H7 (cell line): ENCODE measurements around the gene MXRA8. TPM values are rescaled to one million over a fixed set of nuclear protein-coding genes. Genes with fewer than 3 reads are reported as not detected.
"Not testable (repeated sequence)": the region's sequence is repeated elsewhere in the genome, so short reads cannot be mapped to it uniquely, and the experiment has no call there.

Source experiments
- DNase-seq: peaks from one replicate; pipeline ENCODE4 v3.0.0; 2012
- H3K27me3 ChIP-seq: 2 replicates; pipeline ENCODE4 v1.6.0; 2011; ENCODE audit warnings: mild to moderate bottlenecking, low read length; ENCODE audit not compliant: control insufficient read depth, insufficient read depth
- H3K36me3 ChIP-seq: replicated peaks from 2 replicates; pipeline ENCODE4 v1.5.1; 2011; ENCODE audit warnings: low read length; ENCODE audit not compliant: control insufficient read depth, insufficient read depth
- H3K4me3 ChIP-seq: 2 replicates; pipeline ENCODE4 v1.5.1; 2011; ENCODE audit warnings: low read depth, mild to moderate bottlenecking, control low read depth, low read length, moderate library complexity; ENCODE audit not compliant: insufficient read depth
- total RNA-seq: library from RNA; depleted of rRNA; stranded (reverse); fragments of >200 nt; shearing (Covaris generic); gene quantifications from 2 replicates; pipeline ENCODE4 v1.2.3, GENCODE V29; 2014

Gene MXRA8
- total RNA-seq, 1 experiment from 2014 or later = 80.1 TPM

DNA sequence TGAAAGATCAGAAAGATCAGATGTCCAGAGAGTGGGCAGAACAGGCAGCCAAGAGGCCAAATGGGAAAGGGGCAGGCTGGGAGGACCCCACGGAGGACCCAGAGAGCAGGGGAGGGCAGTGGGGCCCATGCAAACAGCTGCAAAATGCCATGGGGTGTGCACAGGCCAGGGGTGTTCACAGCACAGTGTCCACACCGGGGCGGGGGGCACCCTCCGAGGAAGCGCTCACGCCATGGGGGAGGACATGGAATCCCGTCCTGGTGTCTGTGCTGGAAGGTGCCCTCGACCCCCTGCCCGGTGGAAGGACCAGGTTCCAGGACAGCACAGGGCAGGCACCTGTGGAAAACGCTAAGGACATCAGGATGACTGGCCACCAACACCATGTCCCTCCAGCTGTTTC, 35.4 kb downstream of the MXRA8 start:
- Histone ChIP-seq H3K4me3 (no peak overlapping the region), H3K36me3 (peaks cover 8% of the 10 kb centered on the region), H3K27me3 (no peaks in the 10 kb centered on the region)
- no peak for DNase-seq

DNA sequence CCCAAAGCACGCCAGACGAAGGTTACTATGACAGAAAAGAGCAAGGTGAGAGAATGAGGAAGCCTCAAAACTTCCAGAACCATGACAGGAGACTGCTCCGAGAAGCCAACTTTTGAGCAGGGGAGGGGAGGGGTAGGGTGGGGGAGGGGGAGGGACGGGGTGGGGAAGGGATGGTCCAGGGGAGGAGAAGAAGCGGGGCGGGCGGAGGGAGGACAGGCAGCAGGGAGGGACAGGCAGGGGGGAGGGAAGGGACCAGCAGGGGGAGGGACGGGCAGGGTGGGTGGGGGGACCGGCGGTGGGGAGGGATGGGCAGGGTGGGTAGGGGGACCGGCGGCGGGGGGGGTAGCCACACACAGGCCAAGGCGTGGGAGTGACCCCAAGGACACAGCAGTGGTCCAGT, 35.9 kb downstream of the MXRA8 start:
- no peak overlapping the region for H3K4me3 ChIP-seq
- no peaks in the 10 kb centered on the region for H3K27me3 ChIP-seq
- peak; percentile 66 for DNase-seq
- H3K36me3 ChIP-seq = peaks cover 9% of the 10 kb centered on the region

DNA sequence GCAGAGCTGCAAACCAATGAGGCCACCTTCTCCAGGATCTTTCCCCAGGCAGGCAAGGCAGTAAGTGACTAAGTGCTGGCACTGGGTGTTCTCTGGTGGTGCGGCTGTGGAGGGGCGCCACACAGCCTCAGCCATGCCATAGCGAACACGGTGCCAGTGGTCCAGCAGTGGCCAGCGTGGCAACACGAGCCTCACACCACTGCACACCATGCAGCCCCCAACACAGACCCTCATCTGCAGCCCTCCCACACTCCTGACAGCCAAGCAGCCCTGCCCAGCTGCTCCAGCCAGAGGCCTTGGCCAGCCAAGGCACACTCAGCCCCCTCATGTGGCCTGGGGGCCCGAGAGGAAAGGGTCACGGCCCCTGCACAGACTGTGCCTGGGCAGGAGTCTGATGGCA, 36.9 kb downstream of the MXRA8 start:
- H3K36me3 ChIP-seq = peaks cover 10% of the 10 kb centered on the region
- no peaks in the 10 kb centered on the region for H3K27me3 ChIP-seq
- no peak overlapping the region for H3K4me3 ChIP-seq
- no peak for DNase-seq

DNA sequence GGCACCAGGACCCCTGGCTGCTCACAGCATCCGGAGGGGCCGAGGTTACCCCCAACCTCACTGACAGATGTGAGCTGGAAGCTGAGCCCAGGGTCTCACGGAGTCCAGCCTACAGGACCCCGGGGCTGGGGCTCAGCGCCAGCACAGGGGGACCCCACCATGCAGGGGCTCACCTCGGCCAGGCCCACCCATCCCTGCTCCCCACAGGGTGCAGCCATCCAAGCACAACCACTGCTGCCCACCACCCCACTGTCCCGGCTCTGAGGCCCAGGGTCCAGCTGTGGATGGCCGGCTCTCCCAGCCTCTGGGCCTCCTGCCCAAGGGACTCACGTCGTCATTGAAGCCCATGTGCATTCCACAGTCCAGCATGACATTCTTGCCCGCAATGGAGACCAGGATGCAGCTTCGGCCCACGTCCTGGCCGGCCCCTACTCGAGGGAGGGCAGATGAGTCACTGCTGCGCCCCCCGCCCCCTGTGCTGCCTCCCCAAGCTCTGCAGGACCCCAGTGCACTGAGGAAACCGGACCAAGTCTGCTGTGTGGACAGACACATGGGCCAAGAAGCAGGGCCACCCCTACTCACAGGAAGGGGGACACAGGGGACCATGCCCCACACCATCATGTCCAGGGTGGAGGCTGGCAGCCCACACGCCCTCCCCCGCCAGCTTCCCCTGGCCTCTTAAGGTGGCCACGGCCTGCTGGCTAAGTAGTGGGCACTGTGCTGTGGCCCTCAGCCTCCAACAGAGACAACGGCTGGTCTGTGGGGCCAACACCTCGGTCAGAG, 37.5 kb downstream of the MXRA8 start:
- DNase-seq = no peak
- Histone ChIP-seq H3K36me3 (peaks cover 10% of the 10 kb centered on the region), H3K27me3 (no peaks in the 10 kb centered on the region), H3K4me3 (no peak overlapping the region)

DNA sequence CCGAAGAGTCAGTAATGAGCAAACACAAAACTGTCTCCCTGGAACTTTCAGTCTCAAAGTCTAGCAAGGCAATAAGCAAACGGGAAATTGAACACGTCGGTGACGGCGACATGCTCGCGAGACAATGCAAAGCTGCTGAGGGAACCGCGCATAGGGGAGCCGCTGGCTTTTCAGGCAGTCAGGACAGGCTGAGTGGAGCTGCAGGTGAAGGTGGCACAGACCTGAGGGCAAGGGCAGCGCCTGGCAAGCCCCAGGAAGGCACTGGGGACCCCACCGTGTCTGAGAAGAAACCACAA, 38.8 kb downstream of the MXRA8 start:
- peaks cover 11% of the 10 kb centered on the region for H3K36me3 ChIP-seq
- no peak for DNase-seq
- H3K4me3 ChIP-seq = no peak overlapping the region
- H3K27me3 ChIP-seq = no peaks in the 10 kb centered on the region

DNA sequence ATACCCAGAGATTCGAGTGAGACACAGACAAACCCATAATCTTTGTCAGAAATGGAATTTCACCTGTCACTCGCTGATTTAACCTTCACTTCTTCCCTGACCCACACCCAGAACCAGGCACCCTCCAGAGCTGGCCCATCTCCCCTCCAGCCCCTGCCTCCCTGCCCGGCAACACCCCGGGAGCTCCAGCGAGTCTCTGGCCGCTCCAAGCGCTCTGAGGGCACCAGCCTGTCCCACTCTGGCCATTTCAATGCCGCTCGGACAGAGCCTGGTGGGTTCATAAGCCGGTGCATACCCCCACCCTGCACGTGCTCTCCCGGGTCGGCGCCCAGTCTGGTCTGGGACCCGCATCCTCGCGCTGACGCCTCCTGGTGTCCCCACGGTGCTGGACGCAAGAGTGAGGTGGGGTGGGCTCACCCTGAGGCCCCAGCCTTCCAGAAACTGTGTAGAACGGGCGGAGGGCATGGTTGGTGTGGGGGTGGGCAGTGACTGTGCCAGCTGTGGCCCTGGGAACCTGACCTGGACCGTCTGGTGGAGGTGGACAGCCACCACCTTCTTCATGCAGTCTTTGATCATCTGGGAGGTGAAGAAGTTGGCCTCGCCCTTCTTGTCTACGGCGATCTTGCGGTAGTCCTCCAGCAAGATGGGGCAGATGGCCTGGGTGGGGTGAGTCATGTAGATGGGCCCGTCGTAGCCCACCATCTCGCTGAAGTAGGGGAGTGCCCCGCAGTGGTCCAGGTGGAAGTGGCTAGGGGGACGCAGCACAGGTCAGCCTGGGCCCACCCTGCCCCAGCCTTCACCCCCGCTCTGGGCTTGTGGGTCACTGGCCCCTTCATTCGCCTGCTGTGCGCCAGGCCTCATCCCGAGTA, 39.3 kb downstream of the MXRA8 start:
- DNase-seq = no peak
- H3K27me3 ChIP-seq = no peaks in the 10 kb centered on the region
- peaks cover 11% of the 10 kb centered on the region for H3K36me3 ChIP-seq
- no peak overlapping the region for H3K4me3 ChIP-seq

DNA sequence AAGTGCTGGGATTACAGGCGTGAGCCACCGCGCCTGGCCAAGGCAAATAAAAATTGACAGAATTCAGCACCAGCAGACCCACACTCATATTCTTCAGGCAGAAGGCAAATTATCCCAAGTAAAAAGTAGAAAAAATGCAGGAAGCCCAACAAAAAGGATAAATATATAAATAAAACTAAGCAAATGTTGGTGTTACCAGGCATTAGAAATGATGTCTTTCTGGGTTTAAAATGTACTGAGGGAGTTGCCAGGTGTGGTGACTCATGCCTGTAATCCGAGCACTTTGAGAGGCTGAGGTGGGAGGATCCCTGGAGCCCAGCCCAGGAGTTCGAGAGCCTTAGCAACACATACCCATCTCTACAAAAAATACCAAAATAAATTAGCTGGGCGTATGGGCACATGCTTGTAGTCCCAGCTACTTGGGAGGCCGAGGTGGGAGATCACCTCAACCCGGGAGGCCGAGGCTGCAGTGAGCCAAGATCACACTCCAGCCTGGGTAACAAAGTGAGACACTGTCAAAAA, 40.2 kb downstream of the MXRA8 start:
- Histone ChIP-seq H3K36me3 (peaks cover 16% of the 10 kb centered on the region), H3K4me3 (no peak overlapping the region), H3K27me3 (no peaks in the 10 kb centered on the region)
- DNase-seq = no peak

DNA sequence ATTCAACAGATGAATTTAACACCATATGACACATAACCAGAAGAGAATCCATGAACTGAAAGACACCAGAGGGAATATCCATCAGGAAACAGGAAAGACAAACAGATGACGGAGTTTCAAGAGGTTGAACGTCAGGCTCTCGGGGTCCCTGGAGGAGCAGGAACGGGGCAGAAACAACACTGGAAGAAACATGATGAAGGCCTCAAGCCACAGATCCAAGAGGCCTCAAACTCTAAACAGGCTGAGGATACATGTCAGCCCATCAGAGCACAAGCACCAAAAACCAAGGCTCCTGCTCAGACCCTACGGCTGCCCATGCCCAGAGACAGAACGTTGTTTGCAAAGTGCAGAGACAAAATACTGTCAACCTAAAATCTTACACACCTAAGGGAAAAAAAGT, 40.9 kb downstream of the MXRA8 start:
- no peak overlapping the region for H3K4me3 ChIP-seq
- no peaks in the 10 kb centered on the region for H3K27me3 ChIP-seq
- DNase-seq = no peak
- peaks cover 21% of the 10 kb centered on the region for H3K36me3 ChIP-seq

DNA sequence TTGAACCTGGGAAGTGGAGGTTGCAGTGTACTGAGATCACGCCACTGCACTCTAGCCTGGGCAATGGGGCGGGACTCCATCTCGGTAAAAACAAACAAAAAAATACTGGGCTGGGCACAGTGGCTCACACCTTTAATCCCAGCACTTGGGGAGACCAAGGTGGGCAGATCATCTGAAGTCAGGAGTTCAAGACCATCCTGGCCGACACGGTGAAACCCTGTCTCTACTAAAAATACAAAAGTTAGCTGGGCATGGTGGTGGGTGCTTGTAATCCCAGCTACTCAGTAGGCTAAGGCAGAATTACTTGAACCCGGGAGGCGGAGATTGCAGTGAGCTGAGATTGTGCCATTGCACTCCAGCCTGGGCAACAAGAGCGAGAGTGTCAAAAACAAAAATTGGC, 42.2 kb downstream of the MXRA8 start:
- DNase-seq, H3K27me3 ChIP-seq, H3K4me3 ChIP-seq: not testable (repeated sequence)
- H3K36me3 ChIP-seq = peaks cover 26% of the 10 kb centered on the region

DNA sequence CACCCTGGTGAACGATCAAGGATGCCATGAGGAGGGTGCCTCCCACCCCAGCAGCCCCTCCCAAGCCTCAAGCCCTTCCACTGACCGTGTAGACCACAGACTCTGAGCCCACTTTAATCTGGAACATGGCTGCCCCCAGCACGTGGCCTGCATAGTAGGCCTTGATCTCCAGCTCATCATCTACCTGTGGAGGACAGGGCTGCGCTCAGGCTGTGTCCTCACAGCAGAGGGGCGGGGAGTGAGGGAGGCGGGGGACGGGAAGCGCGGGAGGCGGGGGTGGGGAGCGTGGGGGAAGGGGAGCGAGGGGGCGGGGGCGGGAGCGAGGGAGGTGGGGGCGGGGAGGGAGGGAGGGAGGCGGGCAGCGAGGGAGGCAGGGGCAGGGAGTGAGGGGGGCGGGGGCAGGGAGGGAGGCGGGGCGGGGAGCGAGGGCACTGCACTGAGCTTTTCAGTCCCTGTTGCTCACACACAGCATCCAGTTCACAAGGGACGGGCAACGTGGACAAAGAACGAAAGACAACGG, 42.9 kb downstream of the MXRA8 start:
- peaks cover 26% of the 10 kb centered on the region for H3K36me3 ChIP-seq
- H3K4me3 ChIP-seq = no peak overlapping the region
- no peaks in the 10 kb centered on the region for H3K27me3 ChIP-seq
- peak; percentile 97 for DNase-seq

DNA sequence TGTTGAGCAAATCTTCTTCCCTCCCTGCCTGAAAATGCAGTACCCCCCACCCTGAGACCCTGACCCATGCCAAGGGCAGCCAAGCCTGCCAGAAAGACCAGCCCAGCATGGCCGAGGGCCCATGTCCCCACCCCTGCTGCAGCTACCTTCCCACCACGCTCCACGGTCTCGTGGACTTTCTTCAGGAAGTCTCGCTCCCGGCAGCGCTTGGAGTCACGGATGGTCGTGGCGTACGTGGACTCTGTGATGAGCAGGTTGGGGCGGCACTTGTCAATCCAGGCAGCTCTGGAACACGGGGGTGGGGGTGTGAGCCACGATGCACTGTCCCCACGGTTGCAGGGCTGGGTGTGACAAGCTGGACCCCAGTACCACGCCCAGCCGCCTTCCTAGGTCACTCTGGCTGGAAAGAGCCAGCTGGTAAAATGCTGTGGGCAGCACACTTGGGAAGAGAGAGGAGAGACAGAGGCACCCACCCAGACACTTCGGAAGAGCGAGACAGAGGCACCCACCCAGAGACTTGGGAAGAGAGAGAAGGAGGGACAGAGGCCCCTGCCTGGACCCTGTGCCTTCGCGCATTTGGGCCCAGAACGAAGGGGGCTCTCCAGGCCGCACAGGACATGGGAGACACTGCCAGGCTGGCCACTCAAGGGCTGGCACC, 43.5 kb downstream of the MXRA8 start:
- DNase-seq = no peak
- no peaks in the 10 kb centered on the region for H3K27me3 ChIP-seq
- peaks cover 24% of the 10 kb centered on the region for H3K36me3 ChIP-seq
- H3K4me3 ChIP-seq = no peak overlapping the region

DNA sequence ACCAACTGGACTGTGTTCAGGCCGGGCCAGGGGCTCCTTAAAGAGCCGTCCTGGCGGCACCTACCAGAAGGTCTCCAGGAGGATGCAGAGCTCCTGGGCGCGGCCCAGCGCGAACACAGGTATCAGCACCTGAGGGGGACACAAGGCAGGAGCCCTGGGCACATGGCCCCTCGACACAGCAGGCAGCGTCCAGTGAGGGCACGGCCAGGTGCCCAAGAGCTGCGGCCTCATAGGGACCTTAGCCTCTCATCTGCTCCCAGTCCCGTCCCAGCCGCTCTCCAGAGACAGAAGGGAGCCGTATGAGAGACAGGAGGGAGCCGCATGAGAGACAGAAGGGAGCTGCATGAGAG, 44.1 kb downstream of the MXRA8 start:
- H3K4me3 ChIP-seq = no peak overlapping the region
- no peak for DNase-seq
- peaks cover 21% of the 10 kb centered on the region for H3K36me3 ChIP-seq
- H3K27me3 ChIP-seq = no peaks in the 10 kb centered on the region; the same call in 1 of the 2 replicates

DNA sequence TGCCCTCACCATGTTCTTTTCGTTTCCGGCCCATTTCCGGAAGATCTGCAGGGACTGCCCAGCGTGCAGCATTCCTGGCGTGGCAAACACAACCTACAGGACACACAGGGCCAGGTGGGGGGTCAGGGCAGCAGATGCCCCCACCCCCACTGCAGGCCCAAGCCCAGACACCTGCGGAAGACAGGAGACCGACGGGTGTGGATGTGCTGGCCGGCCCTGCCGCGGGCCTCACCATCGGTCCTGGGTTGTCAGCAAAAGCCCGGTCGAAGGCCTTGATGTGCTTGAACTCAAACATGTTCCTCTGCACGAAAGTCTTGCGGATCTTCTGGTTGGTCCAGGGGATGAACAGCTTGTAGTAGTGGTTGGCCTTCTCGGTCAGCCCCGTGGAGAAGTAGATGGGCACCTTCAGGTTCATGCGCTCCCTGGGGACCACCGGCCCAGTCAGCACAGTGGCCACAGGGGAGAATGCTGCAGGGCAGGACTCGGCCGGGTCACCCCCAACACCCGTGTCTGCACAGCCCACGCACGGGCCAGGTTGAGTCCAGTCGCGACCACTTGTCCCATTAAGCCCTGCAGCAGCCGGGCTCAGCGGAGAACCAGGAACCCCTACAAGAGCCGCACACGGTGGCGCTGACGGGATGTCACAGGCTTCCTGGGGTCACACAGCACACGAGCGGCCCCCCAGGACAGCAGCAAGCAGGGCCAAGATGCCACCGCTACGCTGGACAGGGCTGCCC, 44.7 kb downstream of the MXRA8 start:
- DNase-seq = no peak

More for the DNA sequence above, 44.7 kb downstream of the MXRA8 start:
- Histone ChIP-seq H3K27me3 (no peaks in the 10 kb centered on the region; the same call in 1 of the 2 replicates), H3K4me3 (no peak overlapping the region), H3K36me3 (peaks cover 18% of the 10 kb centered on the region)
